LoVo (cell line): Measurements from ENCODE around the gene SNX8.

ENCODE experiments used
- DNase-seq: peaks from one replicate; pipeline ENCODE4 v3.0.0-alpha.2; 2016; ENCODE audit warnings: low spot score

Gene SNX8

DNA sequence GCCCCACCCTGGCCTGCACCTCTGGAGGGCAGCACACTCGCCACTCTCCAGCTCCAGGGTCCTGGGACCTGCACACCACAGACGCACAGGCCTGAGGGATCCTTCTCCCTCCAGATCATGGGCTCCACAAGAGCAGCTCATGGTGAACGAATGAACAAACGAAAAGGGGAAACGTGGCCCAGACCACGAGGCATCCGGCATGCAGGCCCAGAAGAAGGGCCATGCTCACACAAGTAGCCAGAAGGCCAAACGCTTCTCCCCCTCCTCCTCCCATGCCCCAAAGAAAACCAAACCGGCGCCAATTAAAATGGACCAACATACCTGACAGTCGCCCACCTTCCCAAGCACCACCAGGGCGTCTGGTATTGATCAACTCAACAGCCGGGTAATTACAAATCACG lies 111.9 kb downstream of the SNX8 start:
- no peak for DNase-seq
